Measurements from ENCODE around the gene GINS3.

GRCh38 chr16:58417600-58417999 lies 25.3 kb downstream of the GINS3 start:
- no peak for TF ChIP-seq MAX (CRISPR knock-in tag; IDR thresholded peaks at IDR 0.05)
- TF ChIP-seq E2F1 (CRISPR knock-in tag; IDR thresholded peaks at IDR 0.05), result no peak
- no peak for TF ChIP-seq JAZF1 (CRISPR knock-in tag; IDR thresholded peaks at IDR 0.05)
- TF ChIP-seq CTCF (IDR thresholded peaks at IDR 0.05), result no peak
- no peak for TF ChIP-seq STAT6 (CRISPR knock-in tag; conservative IDR thresholded peaks at IDR 0.05; ENCODE audit: low read depth)
- TF ChIP-seq ESRRA (CRISPR knock-in tag; IDR thresholded peaks at IDR 0.05; ENCODE audit: borderline replicate concordance), result no peak
- no peak for TF ChIP-seq JUN (CRISPR knock-in tag; IDR thresholded peaks at IDR 0.05)
- no peak for TF ChIP-seq USF2 (CRISPR knock-in tag; IDR thresholded peaks at IDR 0.05)
- no peak for TF ChIP-seq ARID4B (CRISPR knock-in tag; IDR thresholded peaks at IDR 0.05; ENCODE audit: borderline replicate concordance)
- no peak for TF ChIP-seq NFYB (CRISPR knock-in tag; conservative IDR thresholded peaks at IDR 0.05; ENCODE audit: low read depth)
- TF ChIP-seq SMAD4 (CRISPR knock-in tag; IDR thresholded peaks at IDR 0.05), result no peak
- TF ChIP-seq IRF1 (CRISPR knock-in tag; IDR thresholded peaks at IDR 0.05), result no peak
- TF ChIP-seq FOXP1 (CRISPR knock-in tag; IDR thresholded peaks at IDR 0.05; ENCODE audit: borderline replicate concordance), result no peak
